Islet precursor cell (in vitro differentiated cells): ENCODE results near the gene DDOST.
"Not testable (repeated sequence)": the region's sequence is repeated elsewhere in the genome, so short reads cannot be mapped to it uniquely, and the experiment has no call there.

ENCODE experiments used
- DNase-seq: peaks from one replicate; pipeline ENCODE4 v3.0.0-alpha.2; 2018

The DDOST gene

DNA sequence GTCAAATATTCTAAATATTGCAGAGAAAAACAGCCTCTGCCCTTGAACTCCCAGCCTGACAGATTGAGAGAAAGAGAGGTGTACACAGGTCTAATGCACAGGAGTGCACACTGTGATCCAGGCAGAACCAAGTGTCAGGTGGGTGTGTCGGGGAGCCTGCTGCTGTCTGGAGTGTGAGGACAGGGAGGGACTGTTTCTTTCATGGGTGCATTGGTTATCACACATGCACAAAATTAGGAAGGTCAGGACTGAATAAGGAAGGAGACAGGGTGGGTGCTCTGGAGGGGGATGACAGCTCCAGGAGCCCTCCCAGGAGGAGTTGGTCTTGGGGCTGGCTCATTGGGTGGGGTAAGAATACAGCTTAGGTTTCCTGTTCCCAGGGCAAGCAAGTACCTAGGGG, 41.2 kb downstream of the DDOST start:
- no peak for DNase-seq

- DNase-seq = no peak
These were observed 42.6 kb downstream of the DDOST start for GRCh38 chr1:20618550-20618949.

- DNase-seq = no peak
These were observed 44.2 kb downstream of the DDOST start for GRCh38 chr1:20616847-20617487.

- no peak for DNase-seq
These were observed 45.0 kb downstream of the DDOST start for GRCh38 chr1:20615946-20616846.

- no peak for DNase-seq
These were observed 47.0 kb downstream of the DDOST start for GRCh38 chr1:20614131-20614579.

- peak; percentile 90 for DNase-seq
These were observed 48.9 kb downstream of the DDOST start for GRCh38 chr1:20612221-20612746.

DNA sequence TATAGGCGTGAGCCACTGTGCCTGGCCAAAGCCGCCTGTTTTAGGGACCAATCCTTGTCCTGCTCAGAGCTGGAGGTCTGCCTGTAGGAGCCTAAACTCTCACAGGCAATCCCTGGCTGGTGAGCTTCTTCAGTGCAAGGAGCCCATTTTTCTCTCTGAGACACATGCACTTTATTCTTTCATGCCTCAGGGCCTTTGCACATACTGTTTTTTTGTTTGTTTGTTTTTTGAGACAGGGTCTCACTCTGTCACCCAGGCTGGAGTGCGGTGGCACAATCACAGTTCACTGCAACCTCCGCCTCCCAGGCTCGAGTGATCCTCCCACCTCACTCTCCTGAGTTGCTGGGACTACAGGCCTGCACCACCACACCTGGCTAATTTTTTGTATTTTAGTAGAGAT, 49.5 kb downstream of the DDOST start:
- DNase-seq = no peak

DNA sequence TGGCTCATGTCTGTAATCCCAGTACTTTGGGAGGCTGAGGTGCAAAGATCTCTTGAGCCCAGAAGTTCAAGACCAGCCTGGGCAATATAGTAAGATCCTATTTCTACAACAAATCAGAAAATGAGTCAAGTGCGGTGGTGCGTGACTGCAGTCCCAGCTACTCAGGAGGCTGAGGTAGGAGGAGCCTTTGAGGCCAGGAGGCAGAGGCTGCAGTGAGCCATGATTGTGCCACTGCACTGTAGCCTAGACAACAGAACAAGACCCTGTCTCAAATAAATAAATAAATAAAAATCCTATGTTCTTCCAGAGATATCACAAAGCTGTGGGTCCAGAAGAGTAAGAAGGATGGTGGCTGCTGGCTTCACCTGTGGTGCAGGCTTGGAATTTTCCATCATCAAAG, 50.2 kb downstream of the DDOST start:
- no peak for DNase-seq

- DNase-seq = no peak
These were observed 51.6 kb downstream of the DDOST start for GRCh38 chr1:20609541-20609940.

GRCh38 chr1:20606801-20607570, 54.2 kb downstream of the DDOST start:
- DNase-seq = not testable (repeated sequence)

DNA sequence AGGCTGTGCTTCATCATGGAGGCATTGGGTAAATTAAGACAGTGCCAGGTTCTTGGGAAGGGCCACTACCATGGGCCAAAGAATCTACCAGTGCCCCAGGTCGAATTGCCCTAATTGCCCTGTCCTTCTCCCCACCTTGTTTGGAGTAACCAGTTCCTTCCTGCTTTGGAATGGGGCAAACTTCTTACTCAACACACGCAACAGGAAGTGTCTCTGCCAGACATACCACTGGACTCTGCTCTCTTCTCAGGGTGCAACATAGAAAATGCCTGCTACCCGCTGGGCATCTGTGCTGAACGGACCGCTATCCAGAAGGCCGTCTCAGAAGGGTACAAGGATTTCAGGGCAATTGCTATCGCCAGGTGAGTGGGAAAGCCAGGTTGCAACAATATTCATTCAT, 56.5 kb downstream of the DDOST start:
- DNase-seq = no peak

DNA sequence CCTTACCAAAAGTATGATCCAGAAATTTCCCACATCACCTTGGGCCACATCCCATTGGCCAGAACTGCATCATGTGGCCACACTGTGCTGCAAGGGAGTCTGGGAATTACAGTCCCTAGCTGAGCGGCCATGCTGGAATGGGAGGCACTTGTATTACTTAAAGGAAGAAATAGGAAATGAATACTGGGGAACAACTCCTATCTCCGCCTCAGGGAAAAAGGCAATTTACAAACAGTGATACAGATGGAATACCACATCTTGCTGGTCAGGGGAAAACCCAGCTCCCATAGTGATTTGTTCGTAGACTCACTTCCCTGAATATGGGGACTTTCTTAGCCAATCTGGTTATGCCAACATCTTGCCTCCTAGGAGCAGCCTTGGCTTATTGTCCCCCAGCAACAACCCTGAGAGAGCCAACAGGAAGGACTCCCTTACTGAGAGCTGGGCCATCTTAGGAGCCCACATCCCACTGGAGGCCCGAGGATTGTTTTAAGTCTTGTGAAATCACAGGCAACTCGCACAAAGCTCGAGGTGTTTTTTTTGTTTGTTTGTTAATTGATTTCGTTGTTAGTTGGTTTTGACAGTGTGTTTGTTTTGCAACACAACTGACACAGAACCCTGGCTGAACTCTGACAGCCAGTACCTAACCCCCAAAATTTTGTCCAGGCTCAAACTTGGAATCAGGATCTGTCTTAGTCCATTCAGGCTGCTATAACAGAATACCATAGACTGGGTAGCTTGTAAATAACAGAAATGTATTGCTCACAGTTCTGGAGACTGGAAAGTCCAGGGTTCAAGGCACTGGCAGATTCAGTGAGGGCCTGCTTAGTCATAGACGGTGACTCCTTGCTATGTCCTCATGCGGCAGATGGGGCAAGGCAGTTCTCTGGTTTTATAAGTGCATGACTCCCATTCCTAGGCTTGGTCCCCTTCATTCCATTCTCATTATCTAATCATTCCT, 57.4 kb downstream of the DDOST start:
- peak; percentile 65 for DNase-seq

GRCh38 chr1:20602851-20603450, 58.2 kb downstream of the DDOST start:
- no peak for DNase-seq
